Tibial nerve (tissue), 4 donors: ENCODE measurements around the gene TDRD3. TPM values are rescaled to one million over a fixed set of nuclear protein-coding genes. Genes with fewer than 3 reads are reported as not detected.
"Not testable (repeated sequence)": the region's sequence is repeated elsewhere in the genome, so short reads cannot be mapped to it uniquely, and the experiment has no call there.

ENCODE experiments used
- DNase-seq, 2 donors: peaks; one replicate each; pipeline ENCODE4 v3.0.0-alpha.2; 2019; ENCODE audit warnings: low spot score in 2 of 2
- H3K27ac ChIP-seq, 4 donors: fragments of 200-600 bp; sonication (generic) in 3 of 4; one replicate each; pipeline ENCODE4 v1.5.1; 2017 to 2019; ENCODE audit warnings: mild to moderate bottlenecking in 1 of 4
- H3K27me3 ChIP-seq, 2 donors: fragments of 200-600 bp; sonication (generic) in 1 of 2; one replicate each; pipeline versions ENCODE4 v1.5.1 to v1.6.0; 2017 to 2019
- H3K36me3 ChIP-seq, 3 donors: fragments of 200-600 bp; sonication (generic); one replicate each; pipeline ENCODE4 v1.5.1; 2018 to 2019
- H3K4me1 ChIP-seq, 4 donors: fragments of 200-600 bp; sonication (generic) in 3 of 4; one replicate each; pipeline ENCODE4 v1.5.1; 2017 to 2019
- H3K4me3 ChIP-seq, 4 donors: fragments of 200-600 bp; sonication (generic) in 3 of 4; one replicate each; pipeline ENCODE4 v1.5.1; 2017 to 2019; ENCODE audit warnings: mild to moderate bottlenecking in 1 of 4, moderate library complexity in 1 of 4
- H3K9me3 ChIP-seq, 4 donors: fragments of 200-600 bp; sonication (generic) in 3 of 4; one replicate each; pipeline ENCODE4 v1.5.1; 2017 to 2019
- EP300 ChIP-seq, 2 donors: sonication (generic); formaldehyde crosslinking; IDR thresholded peaks; one replicate each; pipeline ENCODE4 v1.6.1; 2017; ENCODE audit warnings: antibody characterized with exemption in 2 of 2, mild to moderate bottlenecking in 1 of 2
- POLR2A ChIP-seq, 2 donors: fragments of 450-650 bp; IDR thresholded peaks; one replicate each; pipeline ENCODE4 v1.6.1; 2017; ENCODE audit warnings: antibody characterized with exemption in 2 of 2, mild to moderate bottlenecking in 2 of 2, moderate library complexity in 2 of 2
- WGBS, 2 donors: methylation state at CpG; one replicate each; pipeline ENCODE4 v1.1.5; 2018; 5-methylcytosine and 5-hydroxymethylcytosine counted together
- total RNA-seq, 4 donors: library from RNA; depleted of rRNA; stranded (reverse); fragments of >200 nt; gene quantifications; one replicate each; pipeline ENCODE4 v1.1.0, GENCODE V29; 2016
- TF ChIP-seq, protein P1 (sequence below), 5 experiments: fragments of 200-600 bp in 3 of 5; fragments of 450-650 bp in 2 of 5; sonication (generic) in 3 of 5; IDR thresholded peaks; one replicate each; pipeline ENCODE4 v1.5.1; 2016 to 2019; ENCODE audit warnings: antibody characterized with exemption in 5 of 5, mild to moderate bottlenecking in 3 of 5, moderate library complexity in 2 of 5

The TDRD3 gene
- total RNA-seq, 4 donors from 2014 or later, result 31.2 to 38.5 (median 35.1) TPM

GRCh38 chr13:60369242-60369641 lies 27.8 kb upstream of the TDRD3 start:
- no peaks in the 10 kb centered on the region for H3K9me3 ChIP-seq
- H3K4me1 ChIP-seq, result no peaks in the 10 kb centered on the region
- DNase-seq, result no peak
- H3K27me3 ChIP-seq, result no peaks in the 10 kb centered on the region
- H3K4me3 ChIP-seq, result no peak overlapping the region
- no peak overlapping the region for H3K27ac ChIP-seq
- no peak for TF ChIP-seq EP300 (IDR thresholded peaks at IDR 0.05)
- TF ChIP-seq, protein P1, sequence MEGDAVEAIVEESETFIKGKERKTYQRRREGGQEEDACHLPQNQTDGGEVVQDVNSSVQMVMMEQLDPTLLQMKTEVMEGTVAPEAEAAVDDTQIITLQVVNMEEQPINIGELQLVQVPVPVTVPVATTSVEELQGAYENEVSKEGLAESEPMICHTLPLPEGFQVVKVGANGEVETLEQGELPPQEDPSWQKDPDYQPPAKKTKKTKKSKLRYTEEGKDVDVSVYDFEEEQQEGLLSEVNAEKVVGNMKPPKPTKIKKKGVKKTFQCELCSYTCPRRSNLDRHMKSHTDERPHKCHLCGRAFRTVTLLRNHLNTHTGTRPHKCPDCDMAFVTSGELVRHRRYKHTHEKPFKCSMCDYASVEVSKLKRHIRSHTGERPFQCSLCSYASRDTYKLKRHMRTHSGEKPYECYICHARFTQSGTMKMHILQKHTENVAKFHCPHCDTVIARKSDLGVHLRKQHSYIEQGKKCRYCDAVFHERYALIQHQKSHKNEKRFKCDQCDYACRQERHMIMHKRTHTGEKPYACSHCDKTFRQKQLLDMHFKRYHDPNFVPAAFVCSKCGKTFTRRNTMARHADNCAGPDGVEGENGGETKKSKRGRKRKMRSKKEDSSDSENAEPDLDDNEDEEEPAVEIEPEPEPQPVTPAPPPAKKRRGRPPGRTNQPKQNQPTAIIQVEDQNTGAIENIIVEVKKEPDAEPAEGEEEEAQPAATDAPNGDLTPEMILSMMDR (IDR thresholded peaks at IDR 0.05), result peak in 3 of 5 experiments; percentile 14 to 27 (median 14)
- H3K36me3 ChIP-seq, result no peaks in the 10 kb centered on the region

- no peaks in the 10 kb centered on the region for H3K9me3 ChIP-seq
- WGBS, 2 donors, result 87 to 94% methylated on average over 7 of the region's 7 CpGs
- no peak for DNase-seq
- H3K4me3 ChIP-seq, result no peak overlapping the region
- no peaks in the 10 kb centered on the region for H3K27me3 ChIP-seq
- TF ChIP-seq, protein P1 (IDR thresholded peaks at IDR 0.05), result no peak
- TF ChIP-seq POLR2A (IDR thresholded peaks at IDR 0.05) (no peak), EP300 (IDR thresholded peaks at IDR 0.05) (no peak)
- H3K27ac ChIP-seq, result no peak overlapping the region
- H3K4me1 ChIP-seq, result no peaks in the 10 kb centered on the region
- H3K36me3 ChIP-seq, result no peaks in the 10 kb centered on the region
Observed at GRCh38 chr13:60370343-60370742, 26.7 kb upstream of the TDRD3 start.

DNA sequence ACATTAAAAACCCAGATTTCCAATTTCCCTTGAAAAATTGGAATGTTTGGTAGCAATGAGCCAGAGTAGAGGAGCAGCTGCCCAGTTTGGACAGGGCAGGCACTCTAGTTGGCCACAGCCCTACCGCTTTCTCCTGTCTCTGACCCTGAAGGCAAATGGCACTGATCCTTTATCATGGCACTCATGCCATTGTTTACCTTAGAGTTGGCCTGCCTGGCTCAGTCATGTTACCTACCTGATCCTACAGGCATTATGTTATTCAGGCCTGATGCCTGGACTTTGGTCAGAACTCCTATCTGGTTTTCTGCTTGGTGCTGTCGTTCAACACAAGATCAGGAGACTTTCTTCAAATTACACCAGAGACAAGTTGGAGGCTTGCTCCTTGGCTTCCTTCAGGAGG lies 24.9 kb upstream of the TDRD3 start:
- TF ChIP-seq EP300 (IDR thresholded peaks at IDR 0.05) (no peak), POLR2A (IDR thresholded peaks at IDR 0.05) (no peak)
- TF ChIP-seq, protein P1 (IDR thresholded peaks at IDR 0.05), result no peak
- no peak overlapping the region for H3K27ac ChIP-seq
- DNase-seq, result no peak
- H3K27me3 ChIP-seq, result no peaks in the 10 kb centered on the region
- no peaks in the 10 kb centered on the region for H3K4me1 ChIP-seq
- WGBS, 2 donors, result 81 to 90% methylated on average over 2 of the region's 2 CpGs
- H3K4me3 ChIP-seq, result no peak overlapping the region
- H3K9me3 ChIP-seq, result no peaks in the 10 kb centered on the region
- no peaks in the 10 kb centered on the region for H3K36me3 ChIP-seq

GRCh38 chr13:60379282-60379681 lies 17.7 kb upstream of the TDRD3 start:
- not testable (repeated sequence) for H3K9me3 ChIP-seq, H3K27ac ChIP-seq, H3K4me1 ChIP-seq, H3K36me3 ChIP-seq, H3K4me3 ChIP-seq, H3K27me3 ChIP-seq, DNase-seq
- WGBS, 2 donors, result 83 to 94% methylated on average over 3 of the region's 3 CpGs

- TF ChIP-seq EP300 (IDR thresholded peaks at IDR 0.05) (no peak), POLR2A (IDR thresholded peaks at IDR 0.05) (no peak)
- TF ChIP-seq, protein P1 (IDR thresholded peaks at IDR 0.05), result no peak
- H3K9me3 ChIP-seq, result no peaks in the 10 kb centered on the region
- WGBS, 2 donors, result 82 to 88% methylated on average over 3 of the region's 3 CpGs
- no peak overlapping the region for H3K27ac ChIP-seq
- no peak overlapping the region for H3K4me3 ChIP-seq
- DNase-seq, result no peak
- no peaks in the 10 kb centered on the region for H3K4me1 ChIP-seq
- no peaks in the 10 kb centered on the region for H3K27me3 ChIP-seq
- no peaks in the 10 kb centered on the region for H3K36me3 ChIP-seq
Observed at GRCh38 chr13:60379837-60380565, 17.0 kb upstream of the TDRD3 start.

- WGBS, 2 donors, result 78% methylated on average over 4 of the region's 4 CpGs
- Histone ChIP-seq H3K4me1 (no peaks in the 10 kb centered on the region), H3K36me3 (no peaks in the 10 kb centered on the region), H3K27ac (no peak overlapping the region), H3K9me3 (no peaks in the 10 kb centered on the region), H3K4me3 (no peak overlapping the region), H3K27me3 (no peaks in the 10 kb centered on the region)
- TF ChIP-seq, protein P1 (IDR thresholded peaks at IDR 0.05), result no peak
- no peak for TF ChIP-seq EP300 (IDR thresholded peaks at IDR 0.05)
- TF ChIP-seq POLR2A (IDR thresholded peaks at IDR 0.05), result no peak
- DNase-seq, result no peak
Observed at GRCh38 chr13:60384911-60385310, 12.1 kb upstream of the TDRD3 start.
